Mesendoderm (in vitro differentiated cells): Measurements from ENCODE around the gene HOXC12.
A peak's percentile ranks its signal among the peaks of the same experiment; 100 is the strongest.

Source experiments
- DNase-seq: peaks from one replicate; pipeline ENCODE4 v3.0.0; 2013
- H2AK5ac ChIP-seq: 2 replicates; pipeline ENCODE4 v1.6.1; 2013; ENCODE audit warnings: low read length, inconsistent platforms
- H2BK120ac ChIP-seq: 2 replicates; pipeline ENCODE4 v1.6.1; 2013; ENCODE audit warnings: low read depth, mild to moderate bottlenecking, low read length, moderate library complexity, mixed read lengths
- H2BK15ac ChIP-seq: replicated peaks from 2 replicates; pipeline ENCODE4 v1.6.1; 2013; ENCODE audit warnings: low read depth, mild to moderate bottlenecking, moderate library complexity
- H2BK5ac ChIP-seq: 2 replicates; pipeline ENCODE4 v1.6.1; 2013; ENCODE audit warnings: low read length, inconsistent platforms
- H3K18ac ChIP-seq: 2 replicates; pipeline ENCODE4 v1.6.1; 2013; ENCODE audit warnings: mild to moderate bottlenecking, low read length, mixed read lengths
- H3K23ac ChIP-seq: one replicate; pipeline ENCODE4 v1.6.1; 2013; ENCODE audit warnings: low read length
- H3K27ac ChIP-seq: 2 replicates; pipeline ENCODE4 v1.5.1; 2013; ENCODE audit warnings: low read depth, mild to moderate bottlenecking, inconsistent platforms, low read length, moderate library complexity
- H3K27me3 ChIP-seq: 2 replicates; pipeline ENCODE4 v1.6.1; 2013; ENCODE audit warnings: low read length, control low read depth, mild to moderate bottlenecking, inconsistent platforms; ENCODE audit not compliant: insufficient read depth, poor library complexity
- H3K36me3 ChIP-seq: 2 replicates; pipeline ENCODE4 v1.6.1; 2013; ENCODE audit warnings: low read length, inconsistent platforms; ENCODE audit not compliant: control insufficient read depth, insufficient read depth
- H3K4ac ChIP-seq: one replicate; pipeline ENCODE4 v1.6.1; 2013; ENCODE audit warnings: low read depth, mild to moderate bottlenecking, low read length, moderate library complexity
- H3K4me1 ChIP-seq: 2 replicates; pipeline ENCODE4 v1.6.1; 2013; ENCODE audit warnings: low read depth, low read length, inconsistent platforms; ENCODE audit not compliant: control insufficient read depth
- H3K4me2 ChIP-seq: 2 replicates; pipeline ENCODE4 v1.6.1; 2013; ENCODE audit warnings: low read length
- H3K4me3 ChIP-seq: 2 replicates; pipeline ENCODE4 v1.5.1; 2013; ENCODE audit warnings: mild to moderate bottlenecking, low read length
- H3K56ac ChIP-seq: one replicate; pipeline ENCODE4 v1.6.1; 2013; ENCODE audit warnings: low read length
- H3K79me1 ChIP-seq: 2 replicates; pipeline ENCODE4 v1.6.1; 2013; ENCODE audit warnings: low read length, inconsistent platforms
- H3K79me2 ChIP-seq: 2 replicates; pipeline ENCODE4 v1.6.1; 2013; ENCODE audit warnings: mild to moderate bottlenecking, low read length; ENCODE audit not compliant: control insufficient read depth, insufficient read depth
- H3K9ac ChIP-seq: 2 replicates; pipeline ENCODE4 v1.6.1; 2013; ENCODE audit warnings: low read length, inconsistent platforms
- H4K5ac ChIP-seq: one replicate; pipeline ENCODE4 v1.6.1; 2013; ENCODE audit warnings: low read length
- H4K8ac ChIP-seq: one replicate; pipeline ENCODE4 v1.6.1; 2013; ENCODE audit warnings: low read depth, mild to moderate bottlenecking, control low read depth, low read length, moderate library complexity
- WGBS: extraction: QIAGEN DNeasy Blood & Tissue Kit; methylation state at CpG from one replicate; pipeline ENCODE4 v1.1.7; 2013; ENCODE audit warnings: low lambda C conversion rate, missing lambda C conversion rate; ENCODE audit not compliant: insufficient coverage; ENCODE audit errors: extremely low coverage; 5-methylcytosine and 5-hydroxymethylcytosine counted together

The HOXC12 gene

GRCh38 chr12:53968214-53969127 is 13.8 kb downstream of the HOXC12 start:
- Histone ChIP-seq H3K27ac (no peak overlapping the region), H2AK5ac (no peak overlapping the region), H3K4me2 (no peak overlapping the region), H3K79me2 (no peaks in the 10 kb centered on the region), H3K4me3 (no peak overlapping the region), H3K79me1 (no peaks in the 10 kb centered on the region), H3K36me3 (no peaks in the 10 kb centered on the region), H2BK120ac (no peak overlapping the region), H3K4ac (no peak overlapping the region), H3K23ac (peak overlapping the region; percentile 66), H3K27me3 (peaks cover 99% of the 10 kb centered on the region), H2BK15ac (no peak overlapping the region), H4K5ac (no peak overlapping the region), H3K4me1 (no peaks in the 10 kb centered on the region), H3K18ac (no peak overlapping the region), H4K8ac (no peak overlapping the region), H3K9ac (no peak overlapping the region), H3K56ac (no peak overlapping the region), H2BK5ac (no peak overlapping the region)
- no peak for DNase-seq
- no CpG with 5 or more reads among the region's 24 CpGs for WGBS

GRCh38 chr12:53969588-53970259 is 15.0 kb downstream of the HOXC12 start:
- Histone ChIP-seq H3K27me3 (peaks cover 98% of the 10 kb centered on the region), H3K56ac (no peak overlapping the region), H3K4me2 (no peak overlapping the region), H3K18ac (no peak overlapping the region), H3K79me1 (no peaks in the 10 kb centered on the region), H2BK15ac (no peak overlapping the region), H3K79me2 (no peaks in the 10 kb centered on the region), H2AK5ac (no peak overlapping the region), H4K5ac (no peak overlapping the region), H3K23ac (no peak overlapping the region), H2BK120ac (no peak overlapping the region), H2BK5ac (no peak overlapping the region), H3K36me3 (no peaks in the 10 kb centered on the region), H3K4me1 (no peaks in the 10 kb centered on the region), H3K4me3 (no peak overlapping the region), H3K9ac (no peak overlapping the region), H4K8ac (no peak overlapping the region), H3K27ac (no peak overlapping the region), H3K4ac (no peak overlapping the region)
- WGBS = no CpG with 5 or more reads among the region's 12 CpGs
- DNase-seq = no peak

- H2BK15ac ChIP-seq = no peak overlapping the region
- peaks cover 97% of the 10 kb centered on the region for H3K27me3 ChIP-seq
- WGBS = no CpG with 5 or more reads among the region's 4 CpGs
Measured at GRCh38 chr12:53970451-53970850, 15.7 kb downstream of the HOXC12 start.

GRCh38 chr12:53971129-53971528 is 16.4 kb downstream of the HOXC12 start:
- H2AK5ac ChIP-seq = no peak overlapping the region
- DNase-seq = no peak
- no peaks in the 10 kb centered on the region for H3K4me1 ChIP-seq
- no peak overlapping the region for H2BK5ac ChIP-seq
- no peak overlapping the region for H4K5ac ChIP-seq
- no peak overlapping the region for H2BK120ac ChIP-seq
- no peak overlapping the region for H2BK15ac ChIP-seq
- H3K4ac ChIP-seq = no peak overlapping the region
- no peak overlapping the region for H3K56ac ChIP-seq
- no peak overlapping the region for H4K8ac ChIP-seq
- no peaks in the 10 kb centered on the region for H3K79me1 ChIP-seq
- no peak overlapping the region for H3K9ac ChIP-seq
- peaks cover 97% of the 10 kb centered on the region for H3K27me3 ChIP-seq
- H3K79me2 ChIP-seq = no peaks in the 10 kb centered on the region
- no peaks in the 10 kb centered on the region for H3K36me3 ChIP-seq
- no peak overlapping the region for H3K27ac ChIP-seq
- H3K23ac ChIP-seq = no peak overlapping the region
- no CpG with 5 or more reads among the region's 3 CpGs for WGBS
- H3K4me2 ChIP-seq = no peak overlapping the region
- H3K18ac ChIP-seq = no peak overlapping the region
- no peak overlapping the region for H3K4me3 ChIP-seq

More at GRCh38 chr12:53970451-53970850, 15.7 kb downstream of the HOXC12 start:
- no peak overlapping the region for H3K56ac ChIP-seq
- no peaks in the 10 kb centered on the region for H3K79me2 ChIP-seq
- no peaks in the 10 kb centered on the region for H3K79me1 ChIP-seq
- DNase-seq = no peak
- H2BK120ac ChIP-seq = no peak overlapping the region
- H2BK5ac ChIP-seq = no peak overlapping the region
- H3K4me2 ChIP-seq = no peak overlapping the region
- no peaks in the 10 kb centered on the region for H3K36me3 ChIP-seq
- H3K27ac ChIP-seq = no peak overlapping the region
- H2AK5ac ChIP-seq = no peak overlapping the region
- H4K8ac ChIP-seq = no peak overlapping the region
- no peak overlapping the region for H3K4me3 ChIP-seq
- H4K5ac ChIP-seq = no peak overlapping the region
- H3K4me1 ChIP-seq = no peaks in the 10 kb centered on the region
- H3K9ac ChIP-seq = no peak overlapping the region
- no peak overlapping the region for H3K18ac ChIP-seq
- no peak overlapping the region for H3K23ac ChIP-seq
- no peak overlapping the region for H3K4ac ChIP-seq

GRCh38 chr12:53971686-53972085 is 17.0 kb downstream of the HOXC12 start:
- Histone ChIP-seq H3K4me3 (no peak overlapping the region), H4K5ac (no peak overlapping the region), H2AK5ac (no peak overlapping the region), H3K27ac (no peak overlapping the region), H3K79me2 (no peaks in the 10 kb centered on the region), H3K4ac (no peak overlapping the region), H3K27me3 (peaks cover 95% of the 10 kb centered on the region), H3K4me2 (no peak overlapping the region), H3K79me1 (no peaks in the 10 kb centered on the region), H3K18ac (no peak overlapping the region), H2BK15ac (no peak overlapping the region), H4K8ac (no peak overlapping the region), H3K23ac (no peak overlapping the region), H3K36me3 (no peaks in the 10 kb centered on the region), H3K4me1 (no peaks in the 10 kb centered on the region), H3K56ac (no peak overlapping the region), H2BK5ac (no peak overlapping the region), H2BK120ac (no peak overlapping the region), H3K9ac (no peak overlapping the region)
- no peak for DNase-seq
- WGBS = no CpG with 5 or more reads among the region's 2 CpGs
